Sigmoid colon (tissue), 3 donors: Measurements from ENCODE around the gene PLEKHG7.

Experiments used
- CTCF ChIP-seq, 4 experiments: fragments of 450-650 bp in 3 of 4; fragments of 200-600 bp in 1 of 4; IDR thresholded peaks; one replicate each; pipeline ENCODE4 v1.5.1; 2016 to 2019; ENCODE audit warnings: antibody characterized with exemption in 4 of 4, mild to moderate bottlenecking in 3 of 4, moderate library complexity in 2 of 4
- POLR2A ChIP-seq, 2 donors: fragments of 450-650 bp; IDR thresholded peaks; one replicate each; pipeline ENCODE4 v1.6.1; 2016; ENCODE audit warnings: antibody characterized with exemption in 2 of 2, mild to moderate bottlenecking in 2 of 2, moderate library complexity in 2 of 2

- TF ChIP-seq POLR2A (IDR thresholded peaks at IDR 0.05) (no peak), CTCF (IDR thresholded peaks at IDR 0.05) (no peak)
Observed at GRCh38 chr12:92721130-92721529, 18.3 kb downstream of the PLEKHG7 start.
